Brain microvascular endothelial cell (primary cell): Measurements from ENCODE around the gene OSTC.

Experiments used
- DNase-seq: peaks from one replicate; pipeline ENCODE4 v3.0.0-alpha.2; 2020
- H3K27ac ChIP-seq: fragments of 250-450 bp; sonication (Bioruptor Pico); 2 replicates; pipeline ENCODE4 v1.5.1; 2020; ENCODE audit warnings: mild to moderate bottlenecking, moderate library complexity
- H3K27me3 ChIP-seq: fragments of 250-450 bp; sonication (Bioruptor Pico); replicated peaks from 2 replicates; pipeline ENCODE4 v1.5.1; 2020; ENCODE audit warnings: mild to moderate bottlenecking
- H3K36me3 ChIP-seq: fragments of 250-450 bp; sonication (Bioruptor Pico); replicated peaks from 2 replicates; pipeline ENCODE4 v1.5.1; 2020; ENCODE audit warnings: mild to moderate bottlenecking
- H3K4me3 ChIP-seq: 2 replicates; pipeline ENCODE4 v1.5.1; 2011; ENCODE audit warnings: low read depth, mild to moderate bottlenecking, control low read depth, low read length, moderate library complexity
- CTCF ChIP-seq: IDR thresholded peaks from 2 replicates; pipeline ENCODE4 v1.5.1; 2011; ENCODE audit warnings: low read depth, mild to moderate bottlenecking, moderate library complexity, low read length, control low read depth, inconsistent platforms; ENCODE audit errors: missing control alignments
- in situ Hi-C: cut with HindIII; loops from 2 replicates; pipeline ENCODE4 v1.10.0; 2017; ENCODE audit warnings: low sequenced_read_pairs, low pct_ligation_motif_present

The OSTC gene

GRCh38 chr4:108650212-108651013 is at the start of gene OSTC:
Gene OSTC (plus strand): TSS chr4:108650599. CDS start chr4:108650656, 57 bp downstream.
- in situ Hi-C loops, result no loop called here
- peak; percentile 96 for DNase-seq
- Histone ChIP-seq H3K27ac (peak within 1 kb of the TSS; percentile 98), H3K27me3 (no peaks in the 10 kb centered on the region), H3K4me3 (peak within 1 kb of the TSS; percentile 91), H3K36me3 (peaks cover 7% of the 10 kb centered on the region)
- no peak for TF ChIP-seq CTCF

- Histone ChIP-seq H3K27ac (no peak overlapping the region), H3K27me3 (no peaks in the 10 kb centered on the region), H3K36me3 (no peaks in the 10 kb centered on the region), H3K4me3 (no peak overlapping the region)
- in situ Hi-C loops, result no loop called here
- no peak for DNase-seq
- TF ChIP-seq CTCF, result no peak
These were observed 49.3 kb upstream of the OSTC start for GRCh38 chr4:108601106-108601505.

GRCh38 chr4:108601532-108601931 is 48.9 kb upstream of the OSTC start:
- no peak for TF ChIP-seq CTCF
- H3K36me3 ChIP-seq, result no peaks in the 10 kb centered on the region
- H3K4me3 ChIP-seq, result no peak overlapping the region
- no peaks in the 10 kb centered on the region for H3K27me3 ChIP-seq
- no peak overlapping the region for H3K27ac ChIP-seq
- DNase-seq, result no peak
- in situ Hi-C loops, result no loop called here

GRCh38 chr4:108602163-108602562 is 48.2 kb upstream of the OSTC start:
- no peaks in the 10 kb centered on the region for H3K27me3 ChIP-seq
- no peak overlapping the region for H3K4me3 ChIP-seq
- no peak for DNase-seq
- no peak for TF ChIP-seq CTCF
- H3K36me3 ChIP-seq, result no peaks in the 10 kb centered on the region
- no peak overlapping the region for H3K27ac ChIP-seq
- in situ Hi-C loops, result no loop called here

GRCh38 chr4:108607079-108607815 is 43.2 kb upstream of the OSTC start:
- Histone ChIP-seq H3K4me3 (no peak overlapping the region), H3K27me3 (no peaks in the 10 kb centered on the region), H3K27ac (no peak overlapping the region), H3K36me3 (no peaks in the 10 kb centered on the region)
- TF ChIP-seq CTCF, result no peak
- no peak for DNase-seq
- in situ Hi-C loops, result no loop called here
